SK-N-MC (cell line): Measurements from ENCODE around the gene EVA1B.
A peak's percentile ranks its signal among the peaks of the same experiment; 100 is the strongest.

Experiments used
- DNase-seq: peaks from one replicate; pipeline ENCODE4 v3.0.0-alpha.2; 2011; ENCODE audit warnings: low read depth, low spot score
- H3K27ac ChIP-seq: fragments of 200-600 bp; sonication (generic); 2 replicates; pipeline ENCODE4 v1.5.1; 2016; ENCODE audit warnings: mixed run types
- H3K36me3 ChIP-seq: fragments of 200-600 bp; sonication (generic); 2 replicates; pipeline ENCODE4 v1.6.1; 2017; ENCODE audit warnings: antibody characterized with exemption, low read length, mixed read lengths; ENCODE audit not compliant: insufficient read depth
- H3K4me3 ChIP-seq: fragments of 200-600 bp; sonication (generic); 2 replicates; pipeline ENCODE4 v1.5.1; 2016
- H3K9ac ChIP-seq: fragments of 200-600 bp; sonication (generic); 2 replicates; pipeline ENCODE4 v1.8.0; 2017; ENCODE audit warnings: mixed run types, mixed read lengths; ENCODE audit not compliant: insufficient read length
- H3K9me3 ChIP-seq: fragments of 200-600 bp; sonication (generic); 2 replicates; pipeline ENCODE4 v1.6.1; 2017; ENCODE audit warnings: low read depth, mild to moderate bottlenecking, antibody characterized with exemption, low read length, moderate library complexity, mixed read lengths
- EZH2 ChIP-seq: fragments of 200-600 bp; sonication (generic); IDR thresholded peaks from one replicate; pipeline ENCODE4 v1.6.1; 2017; ENCODE audit warnings: antibody characterized with exemption
- FOXP2 ChIP-seq: optimal IDR thresholded peaks from 2 replicates; pipeline ENCODE3; 2011; ENCODE audit warnings: mild to moderate bottlenecking, moderate library complexity; ENCODE audit not compliant: insufficient read depth; ENCODE audit errors: extremely low read length, control extremely low read depth
- POLR2AphosphoS5 ChIP-seq: IDR thresholded peaks from 2 replicates; pipeline ENCODE4 v1.6.1; 2012; ENCODE audit warnings: mild to moderate bottlenecking, low read depth, low read length, borderline replicate concordance

EVA1B gene

DNA sequence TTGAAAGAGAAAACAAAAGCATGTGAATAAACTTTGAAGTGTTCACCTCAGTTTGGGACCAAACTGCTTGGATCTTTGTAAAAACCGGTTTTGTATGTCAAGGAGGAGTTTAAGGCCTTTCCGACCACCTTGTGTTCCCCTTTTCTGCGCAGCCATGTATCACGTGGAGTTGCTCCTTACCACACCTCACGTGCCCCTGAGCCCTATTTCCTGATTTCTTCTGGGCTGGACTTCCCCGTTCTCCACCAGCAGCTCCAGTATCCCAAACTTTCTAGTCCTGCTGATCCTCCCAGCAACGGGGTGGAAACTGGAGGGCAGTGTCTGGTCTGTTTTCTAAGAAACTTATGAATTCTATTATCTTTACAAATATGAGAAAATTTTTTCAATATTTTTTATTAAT lies 18.9 kb downstream of the EVA1B start:
- no peak overlapping the region for H3K4me3 ChIP-seq
- peak overlapping the region; percentile 63; the same call in 1 of the 2 replicates for H3K27ac ChIP-seq
- no peaks in the 10 kb centered on the region for H3K9me3 ChIP-seq
- H3K9ac ChIP-seq: no peak overlapping the region
- no peak for DNase-seq
- H3K36me3 ChIP-seq: peaks cover 44% of the 10 kb centered on the region
- TF ChIP-seq POLR2AphosphoS5 (no peak), FOXP2 (no peak), EZH2 (no peak)

DNA sequence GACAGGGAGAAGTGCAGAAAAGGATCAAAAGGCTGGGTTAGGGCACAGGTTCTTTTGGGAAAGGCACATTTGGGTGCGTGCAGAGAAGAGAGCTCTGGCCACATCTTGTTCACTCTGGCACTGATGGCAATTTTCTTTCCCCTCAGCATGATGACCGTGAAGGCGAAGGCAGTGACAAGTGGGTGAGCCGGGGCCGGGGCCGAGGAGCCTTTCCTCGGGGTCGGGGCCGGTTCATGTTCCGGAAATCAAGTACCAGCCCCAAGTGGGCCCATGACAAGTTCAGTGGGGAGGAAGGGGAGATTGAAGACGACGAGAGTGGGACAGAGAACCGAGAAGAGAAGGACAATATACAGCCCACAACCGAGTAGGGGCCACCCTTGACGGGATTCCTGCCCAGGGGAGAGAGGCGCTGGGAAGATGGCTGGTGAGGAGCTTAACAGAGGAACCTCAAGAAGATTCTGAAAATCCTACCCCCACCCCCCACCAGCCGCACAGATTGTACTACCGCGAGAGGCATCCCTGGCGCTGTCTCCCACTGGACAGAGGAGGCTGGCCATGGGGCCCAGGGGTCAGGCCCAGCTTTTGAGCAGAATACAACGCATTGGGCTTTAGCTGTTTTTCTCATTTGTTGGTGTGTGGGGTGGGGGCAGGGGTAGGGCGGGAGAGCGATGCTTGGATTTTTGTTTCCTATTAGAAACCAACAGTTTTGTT lies 19.6 kb downstream of the EVA1B start:
- Histone ChIP-seq H3K36me3 (peaks cover 46% of the 10 kb centered on the region), H3K9ac (no peak overlapping the region), H3K4me3 (no peak overlapping the region), H3K27ac (peak overlapping the region; percentile 22; the same call in 1 of the 2 replicates), H3K9me3 (no peaks in the 10 kb centered on the region)
- no peak for DNase-seq
- TF ChIP-seq FOXP2 (no peak), EZH2 (no peak), POLR2AphosphoS5 (no peak)

- Histone ChIP-seq H3K9ac (no peak overlapping the region), H3K9me3 (no peaks in the 10 kb centered on the region), H3K4me3 (no peak overlapping the region), H3K27ac (peak overlapping the region; percentile 22; the same call in 1 of the 2 replicates), H3K36me3 (peaks cover 51% of the 10 kb centered on the region)
- no peak for DNase-seq
- TF ChIP-seq POLR2AphosphoS5 (no peak), FOXP2 (no peak), EZH2 (no peak)
These were observed 20.2 kb downstream of the EVA1B start for GRCh38 chr1:36303244-36303643.

- DNase-seq: no peak
- TF ChIP-seq EZH2 (no peak), FOXP2 (no peak), POLR2AphosphoS5 (no peak)
- H3K27ac ChIP-seq: peak overlapping the region; percentile 0; the same call in 1 of the 2 replicates
- no peaks in the 10 kb centered on the region for H3K9me3 ChIP-seq
- H3K4me3 ChIP-seq: no peak overlapping the region
- no peak overlapping the region for H3K9ac ChIP-seq
- peaks cover 71% of the 10 kb centered on the region for H3K36me3 ChIP-seq
These were observed 22.2 kb downstream of the EVA1B start for GRCh38 chr1:36301220-36301619.

- Histone ChIP-seq H3K9me3 (no peaks in the 10 kb centered on the region), H3K9ac (no peak overlapping the region), H3K27ac (peak overlapping the region; percentile 0; the same call in 1 of the 2 replicates), H3K4me3 (no peak overlapping the region), H3K36me3 (peaks cover 74% of the 10 kb centered on the region)
- no peak for DNase-seq
- TF ChIP-seq FOXP2 (no peak), EZH2 (no peak), POLR2AphosphoS5 (no peak)
These were observed 22.9 kb downstream of the EVA1B start for GRCh38 chr1:36300526-36300925.

GRCh38 chr1:36298640-36299039 lies 24.8 kb downstream of the EVA1B start:
- Histone ChIP-seq H3K27ac (no peak overlapping the region), H3K4me3 (no peak overlapping the region), H3K36me3 (peaks cover 80% of the 10 kb centered on the region), H3K9ac (no peak overlapping the region), H3K9me3 (no peaks in the 10 kb centered on the region)
- no peak for TF ChIP-seq POLR2AphosphoS5
- TF ChIP-seq FOXP2: no peak
- no peak for TF ChIP-seq EZH2
- no peak for DNase-seq

DNA sequence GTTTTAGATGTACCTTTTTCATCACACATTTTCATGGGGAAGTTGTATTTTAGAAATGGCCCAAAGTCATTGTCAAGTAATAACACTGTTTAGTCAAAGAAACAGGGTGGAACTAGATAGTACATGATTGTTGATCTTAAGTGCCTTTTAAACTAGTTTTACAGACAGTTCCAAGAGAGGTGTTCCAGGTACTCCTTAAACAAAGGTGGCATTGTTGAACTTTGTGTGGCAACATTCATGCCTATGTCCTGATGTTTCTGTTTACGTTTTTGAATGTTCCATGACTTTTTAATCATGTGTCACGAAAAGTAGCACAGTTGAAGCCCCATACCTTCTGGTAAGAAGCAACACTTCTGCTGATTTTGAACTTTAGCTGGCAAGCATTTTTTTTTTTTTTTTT lies 26.4 kb downstream of the EVA1B start:
- H3K4me3 ChIP-seq: no peak overlapping the region
- H3K36me3 ChIP-seq: peaks cover 80% of the 10 kb centered on the region
- no peak overlapping the region for H3K9ac ChIP-seq
- TF ChIP-seq POLR2AphosphoS5: no peak
- TF ChIP-seq EZH2: no peak
- TF ChIP-seq FOXP2: no peak
- peak overlapping the region; percentile 38; the same call in 1 of the 2 replicates for H3K27ac ChIP-seq
- no peaks in the 10 kb centered on the region for H3K9me3 ChIP-seq
- DNase-seq: no peak

DNA sequence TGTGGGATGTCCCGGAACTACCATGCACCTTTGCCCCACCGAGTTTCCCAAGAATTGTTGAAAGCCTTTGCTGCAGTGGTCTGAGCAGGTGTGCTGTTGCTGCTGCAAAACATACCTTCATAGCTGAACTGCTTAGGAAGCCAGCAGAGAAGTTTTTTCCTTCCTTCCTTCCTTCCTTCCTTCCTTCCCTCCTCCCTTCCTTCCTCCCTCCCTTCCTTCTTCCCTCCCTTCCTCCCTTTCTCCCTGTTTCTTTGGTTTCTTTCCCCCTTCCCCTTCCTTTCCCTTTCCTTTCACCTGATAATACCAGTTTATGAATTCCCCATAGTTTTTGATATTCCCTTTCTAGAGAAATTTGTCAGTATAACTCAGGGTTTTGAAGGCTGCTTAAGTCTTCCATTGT lies 28.1 kb downstream of the EVA1B start:
- TF ChIP-seq POLR2AphosphoS5 (no peak), FOXP2 (no peak), EZH2 (no peak)
- Histone ChIP-seq H3K36me3 (peaks cover 80% of the 10 kb centered on the region), H3K9ac (no peak overlapping the region), H3K27ac (peak overlapping the region; percentile 51; the same call in 1 of the 2 replicates), H3K4me3 (no peak overlapping the region), H3K9me3 (no peaks in the 10 kb centered on the region)
- DNase-seq: no peak

DNA sequence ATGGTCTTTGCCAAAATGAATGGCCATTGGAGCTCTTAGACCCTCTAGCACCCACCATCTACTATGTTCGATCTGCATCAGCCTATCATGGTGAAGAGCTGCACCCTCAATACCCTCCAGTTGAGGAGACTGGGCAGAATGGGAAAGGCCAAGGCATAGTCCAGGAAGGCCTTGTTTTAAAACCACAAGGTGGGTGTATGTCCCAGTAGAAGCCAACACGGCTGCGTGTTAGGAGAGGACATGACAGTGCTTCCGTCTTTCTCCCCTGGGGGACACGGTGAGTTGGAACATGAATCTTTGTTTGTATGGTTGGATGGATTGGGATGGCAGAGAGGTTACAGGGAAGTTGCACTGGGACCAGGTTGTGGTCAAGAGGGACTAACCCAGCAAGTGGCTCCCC lies 35.9 kb downstream of the EVA1B start:
- Histone ChIP-seq H3K4me3 (no peak overlapping the region), H3K36me3 (peaks cover 95% of the 10 kb centered on the region), H3K27ac (no peak overlapping the region), H3K9me3 (no peaks in the 10 kb centered on the region), H3K9ac (no peak overlapping the region)
- no peak for DNase-seq
- TF ChIP-seq FOXP2 (no peak), POLR2AphosphoS5 (no peak), EZH2 (no peak)
